MM.1S (cell line): Measurements from ENCODE around the gene GNAS.

ENCODE experiments used
- CTCF ChIP-seq: fragments of 300-600 bp; sonication (generic); IDR thresholded peaks from 2 replicates; pipeline ENCODE4 v1.5.1; 2016; ENCODE audit warnings: antibody characterized with exemption, low read length, mixed read lengths
- EZH2 ChIP-seq: fragments of 300-600 bp; sonication (generic); optimal IDR thresholded peaks from 2 replicates; pipeline ENCODE3; 2017; ENCODE audit warnings: low read depth, mild to moderate bottlenecking, antibody characterized with exemption, low read length, mixed read lengths
- EZH2phosphoT487 ChIP-seq: fragments of 300-600 bp; sonication (generic); IDR thresholded peaks from 2 replicates; pipeline ENCODE4 v1.6.1; 2018; ENCODE audit warnings: antibody characterized with exemption, low read length

- no peak for TF ChIP-seq CTCF
- no peak for TF ChIP-seq EZH2phosphoT487
- TF ChIP-seq EZH2: no peak
These were observed 90.0 kb downstream of the GNAS start for GRCh38 chr20:58942549-58942948.
